GM12878 (cell line): ENCODE measurements around the gene STAT5A. TPM values are rescaled to one million over a fixed set of nuclear protein-coding genes. Genes with fewer than 3 reads are reported as not detected.

Experiments
- ASH2L ChIP-seq: fragments of 300-600, 200-600 bp; sonication (generic); IDR thresholded peaks from 2 replicates; pipeline ENCODE4 v1.6.1; 2017; ENCODE audit warnings: low read depth, mild to moderate bottlenecking, borderline replicate concordance
- CUX1 ChIP-seq: IDR thresholded peaks from 2 replicates; pipeline ENCODE4 v1.6.1; 2012; ENCODE audit warnings: improper control_type of control experiment, low read depth, low read length; ENCODE audit not compliant: insufficient replicate concordance
- MEF2B ChIP-seq: fragments of 450-650 bp; IDR thresholded peaks from 2 replicates; pipeline ENCODE4 v1.6.1; 2018; ENCODE audit warnings: mild to moderate bottlenecking, moderate library complexity; ENCODE audit not compliant: partially characterized antibody, poor library complexity, severe bottlenecking
- PKNOX1 ChIP-seq: fragments of 450-650 bp; IDR thresholded peaks from 2 replicates; pipeline ENCODE4 v1.6.1; 2016; ENCODE audit warnings: mild to moderate bottlenecking
- SPI1 ChIP-seq: IDR thresholded peaks from 2 replicates; pipeline ENCODE4 v1.6.1; 2011; ENCODE audit warnings: low read depth, mild to moderate bottlenecking, low read length, moderate library complexity, borderline replicate concordance; ENCODE audit not compliant: insufficient read depth
- polyA plus RNA-seq, 11 experiments: library from polyadenylated mRNA; depleted of rRNA in 4 of 11; unstranded in 6 of 11; stranded (reverse) in 5 of 11; fragments of >200 nt; fragmentation: Nextera tagmentation in 4 of 11; fragmentation: Illumina TruSeq in 1 of 11; extraction: Ambion mirVana in 4 of 11; extraction: Trizol in 1 of 11; gene quantifications; 1 replicate in 1 of 11; 2 replicates in 10 of 11; pipeline versions ENCODE4 v1.2.1 to v1.2.3, GENCODE V29; 2011 to 2016; ENCODE audit warnings: inconsistent platforms in 2 of 11, missing spikeins in 2 of 11, low read depth in 1 of 11
- total RNA-seq, 4 experiments: library from RNA; depleted of rRNA in 3 of 4; stranded (reverse); fragments of >200 nt in 3 of 4; fragmentation: Illumina TruSeq in 1 of 4; extraction: Trizol in 1 of 4; gene quantifications; 2 replicates each; pipeline versions ENCODE4 v1.2.1 to v1.2.3, GENCODE V29; 2013 to 2021

The STAT5A gene
- total and polyA plus RNA-seq, 10 of the 15 experiments (the other 5 are each of a cell fraction or from before 2014, with no cell fraction given) = 14.8 to 86.4 (median 41.5) TPM

- TF ChIP-seq MEF2B (peak; percentile 56), PKNOX1 (no peak), ASH2L (no peak), SPI1 (peak; percentile 60; the same call in 1 of the 2 replicates), CUX1 (no peak)
- TF ChIP-seq, all 136 proteins: peak for 23
Observed at GRCh38 chr17:42315402-42316156, 27.3 kb downstream of the STAT5A start (continued).
